HCT116 (cell line): ENCODE data around the gene STK38L. TPM values are rescaled to one million over a fixed set of nuclear protein-coding genes. Genes with fewer than 3 reads are reported as not detected.
A peak's percentile ranks its signal among the peaks of the same experiment; 100 is the strongest.

Source experiments
- ATAC-seq: fragments of 200-7000 bp; cut with Tn5 transposase; 2 replicates; pipeline ENCODE4 v1.9.1; 2020; ENCODE audit warnings: mild to moderate bottlenecking, moderate library complexity
- BruUV-seq: library from RNA; stranded (reverse); fragments of 400-500 nt; replicated peaks from 2 replicates; lab custom pipeline; 2021; lab: Mats Ljungman, UMichigan
- CTCF ChIA-PET: fragments of 300-600 bp; sonication (Branson Sonifier 250); formaldehyde crosslinking; loops from one replicate; lab custom pipeline; 2021; ENCODE audit warnings: antibody characterized with exemption; lab: Charles Lee
- POLR2A ChIA-PET: fragments of 300-600, 350-600 bp; sonication (Branson Sonifier 250); formaldehyde crosslinking; loops from one replicate; lab custom pipeline; 2021; ENCODE audit warnings: antibody characterized with exemption; lab: Charles Lee
- RAD21 ChIA-PET, 2 experiments: fragments of 300-600 bp; sonication (Branson Sonifier 250); formaldehyde crosslinking; loops; one replicate each; lab custom pipeline; 2023; ENCODE audit warnings: low total read pairs in 2 of 2; ENCODE audit not compliant: uncharacterized antibody in 2 of 2, unreplicated experiment in 2 of 2, low non-redundant PET in 1 of 2; lab: Charles Lee
- DNase-seq: peaks from one replicate; pipeline ENCODE4 v3.0.0-alpha.2; 2010; ENCODE audit warnings: low read depth, low spot score
- H2AFZ ChIP-seq: fragments of 200-600 bp; shearing (Covaris generic), sonication (generic); 2 replicates; pipeline ENCODE4 v1.6.1; 2017; ENCODE audit warnings: low read depth, mixed run types, mixed read lengths, antibody characterized with exemption, low read length; ENCODE audit not compliant: poor library complexity, severe bottlenecking
- H3K27ac ChIP-seq: 2 replicates; pipeline ENCODE4 v1.5.1; 2012; ENCODE audit warnings: low read depth, low read length
- H3K27me3 ChIP-seq: fragments of 200-600 bp; sonication (generic); 2 replicates; pipeline ENCODE4 v1.6.1; 2016; ENCODE audit warnings: mixed run types, low read length, mixed read lengths; ENCODE audit not compliant: insufficient read depth
- H3K36me3 ChIP-seq, 2 experiments: fragments of 200-500 bp in 1 of 2; fragments of 200-600 bp in 1 of 2; sonication (Bioruptor generic) in 1 of 2; sonication (generic) in 1 of 2; 2 replicates each; pipeline versions ENCODE4 v1.5.1 to v1.6.1; 2014 to 2016; ENCODE audit warnings: low read length in 2 of 2, inconsistent platforms in 1 of 2, mixed read lengths in 1 of 2, mixed run types in 1 of 2; ENCODE audit not compliant: insufficient read depth in 2 of 2, control insufficient read depth in 1 of 2
- H3K4me1 ChIP-seq, 2 experiments: fragments of 200-600 bp in 1 of 2; sonication (generic) in 1 of 2; 2 replicates each; pipeline versions ENCODE4 v1.5.1 to v1.6.1; 2012 to 2017; ENCODE audit warnings: low read length in 2 of 2, inconsistent platforms in 1 of 2, mild to moderate bottlenecking in 1 of 2, mixed read lengths in 1 of 2, mixed run types in 1 of 2, moderate library complexity in 1 of 2; ENCODE audit not compliant: insufficient read depth in 2 of 2, control insufficient read depth in 1 of 2
- H3K4me2 ChIP-seq: fragments of 200-600 bp; sonication (generic); 2 replicates; pipeline ENCODE4 v1.6.1; 2017; ENCODE audit warnings: mixed run types, low read length, mixed read lengths
- H3K4me3 ChIP-seq, 2 experiments: fragments of 200-600 bp in 1 of 2; sonication (generic) in 1 of 2; replicated peaks in 1 of 2; 2 replicates each; pipeline ENCODE4 v1.5.1; 2011 to 2016; ENCODE audit warnings: low read length in 2 of 2, control low read depth in 1 of 2, low read depth in 1 of 2, mild to moderate bottlenecking in 1 of 2, mixed read lengths in 1 of 2, mixed run types in 1 of 2
- H3K79me2 ChIP-seq: fragments of 200-600 bp; sonication (generic); 2 replicates; pipeline ENCODE4 v1.6.1; 2017; ENCODE audit warnings: mild to moderate bottlenecking, mixed run types, low read length, moderate library complexity, mixed read lengths; ENCODE audit not compliant: insufficient read depth
- H3K9ac ChIP-seq: fragments of 200-600 bp; sonication (generic); 2 replicates; pipeline ENCODE4 v1.6.1; 2016; ENCODE audit warnings: low read length, mixed read lengths
- H3K9me2 ChIP-seq: fragments of 200-600 bp; sonication (generic), shearing (Covaris generic); 2 replicates; pipeline ENCODE4 v1.6.1; 2017; ENCODE audit warnings: mixed run types, mild to moderate bottlenecking, moderate library complexity; ENCODE audit not compliant: insufficient read depth
- H3K9me3 ChIP-seq, 2 experiments: fragments of 200-500 bp in 1 of 2; fragments of 200-600 bp in 1 of 2; sonication (Bioruptor generic) in 1 of 2; sonication (generic) in 1 of 2; 2 replicates each; pipeline ENCODE4 v1.6.1; 2014 to 2017; ENCODE audit warnings: low read length in 2 of 2, mixed read lengths in 2 of 2, inconsistent platforms in 1 of 2, low read depth in 1 of 2, mild to moderate bottlenecking in 1 of 2, mixed run types in 1 of 2, moderate library complexity in 1 of 2; ENCODE audit not compliant: control insufficient read depth in 1 of 2, insufficient read depth in 1 of 2
- H4K20me1 ChIP-seq: fragments of 200-600 bp; sonication (generic), shearing (Covaris generic); 2 replicates; pipeline ENCODE4 v1.6.1; 2017; ENCODE audit warnings: mixed run types, mild to moderate bottlenecking, moderate library complexity; ENCODE audit not compliant: insufficient read depth
- ATF3 ChIP-seq: IDR thresholded peaks from 2 replicates; pipeline ENCODE4 v1.6.1; 2012
- ELF1 ChIP-seq: IDR thresholded peaks from 2 replicates; pipeline ENCODE4 v1.6.1; 2012; ENCODE audit warnings: low read depth, borderline replicate concordance
- EZH2 ChIP-seq: fragments of 200-600 bp; sonication (generic); IDR thresholded peaks from 2 replicates; pipeline ENCODE4 v1.6.1; 2017; ENCODE audit warnings: antibody characterized with exemption, mixed run types
- JUND ChIP-seq: IDR thresholded peaks from 2 replicates; pipeline ENCODE4 v1.6.1; 2012
- POLR2AphosphoS5 ChIP-seq: IDR thresholded peaks from 2 replicates; pipeline ENCODE4 v1.6.1; 2011; ENCODE audit warnings: mild to moderate bottlenecking, low read depth, low read length, moderate library complexity
- RAD21 ChIP-seq: IDR thresholded peaks from 2 replicates; pipeline ENCODE4 v1.6.1; 2012; ENCODE audit warnings: low read depth, mild to moderate bottlenecking
- REST ChIP-seq: IDR thresholded peaks from 2 replicates; pipeline ENCODE4 v1.6.1; 2012; ENCODE audit warnings: low read depth
- intact Hi-C: fragments of 100-400 bp; cut with micrococcal nuclease; formaldehyde crosslinking; loops from 2 replicates; pipeline ENCODE4 v1.10.0; 2022
- total RNA-seq: library from RNA; stranded (reverse); gene quantifications from one replicate; pipeline ENCODE4 v1.2.1, GENCODE V29; 2021; ENCODE audit not compliant: unreplicated experiment

STK38L gene
- total RNA-seq, 1 experiment from 2014 or later = 23.9 TPM

GRCh38 chr12:27213830-27214787 is 30.0 kb upstream of the STK38L start:
- Histone ChIP-seq H3K27ac (no peak overlapping the region), H3K36me3 (no peaks in the 10 kb centered on the region), H3K9me3 (no peaks in the 10 kb centered on the region), H2AFZ (no peak overlapping the region), H3K79me2 (no peaks in the 10 kb centered on the region), H3K27me3 (no peaks in the 10 kb centered on the region), H3K4me3 (no peak overlapping the region), H4K20me1 (no peaks in the 10 kb centered on the region), H3K9ac (no peak overlapping the region), H3K4me2 (no peak overlapping the region), H3K4me1 (no peaks in the 10 kb centered on the region), H3K9me2 (no peaks in the 10 kb centered on the region)
- TF ChIP-seq POLR2AphosphoS5 (no peak), RAD21 (no peak), ATF3 (no peak), EZH2 (no peak), REST (no peak), ELF1 (no peak), JUND (no peak)
- intact Hi-C loops = no loop called here
- no TSS peak for BruUV-seq
- ChIA-PET RAD21 (no interaction called here), CTCF (no interaction called here), POLR2A (no interaction called here)
- peak; percentile 61 for ATAC-seq
- no peak for DNase-seq
